ENCODE results near the gene TMEM179.

TMEM179 gene

GRCh38 chr14:104598039-104598909, 6.3 kb downstream of the TMEM179 start:
- DNase-seq: no peak

- no peak for DNase-seq
These were observed 7.0 kb downstream of the TMEM179 start for GRCh38 chr14:104597576-104597975.

GRCh38 chr14:104596927-104597351, 7.6 kb downstream of the TMEM179 start:
- DNase-seq: no peak

GRCh38 chr14:104596451-104596918, 8.1 kb downstream of the TMEM179 start:
- DNase-seq: no peak

GRCh38 chr14:104595911-104596450, 8.6 kb downstream of the TMEM179 start:
- no peak for DNase-seq

- DNase-seq: no peak
These were observed 9.4 kb downstream of the TMEM179 start for GRCh38 chr14:104595116-104595675.

GRCh38 chr14:104594310-104595046, 10.1 kb downstream of the TMEM179 start:
- no peak for DNase-seq

GRCh38 chr14:104593710-104594136, 10.8 kb downstream of the TMEM179 start:
- DNase-seq: no peak

- no peak for DNase-seq
These were observed 11.3 kb downstream of the TMEM179 start for GRCh38 chr14:104593241-104593701.

GRCh38 chr14:104592785-104593184, 11.8 kb downstream of the TMEM179 start:
- no peak for DNase-seq

GRCh38 chr14:104592292-104592672, 12.3 kb downstream of the TMEM179 start:
- DNase-seq: no peak

- no peak for DNase-seq
These were observed 12.9 kb downstream of the TMEM179 start for GRCh38 chr14:104591506-104592291.

- no peak for DNase-seq
These were observed 13.5 kb downstream of the TMEM179 start for GRCh38 chr14:104591031-104591430.

- DNase-seq: no peak
These were observed 14.2 kb downstream of the TMEM179 start for GRCh38 chr14:104590240-104590965.

- DNase-seq: no peak
These were observed 15.0 kb downstream of the TMEM179 start for GRCh38 chr14:104589338-104590195.

- no peak for DNase-seq
These were observed 16.3 kb downstream of the TMEM179 start for GRCh38 chr14:104588066-104588857.

GRCh38 chr14:104587641-104588040, 16.9 kb downstream of the TMEM179 start:
- no peak for DNase-seq

- no peak for DNase-seq
These were observed 17.5 kb downstream of the TMEM179 start for GRCh38 chr14:104586832-104587620.
